Neural cell (in vitro differentiated cells): ENCODE measurements around the gene NDST3. TPM values are rescaled to one million over a fixed set of nuclear protein-coding genes. Genes with fewer than 3 reads are reported as not detected.

ENCODE experiments used
- H2AFZ ChIP-seq: fragments of 200-600, 300-800 bp; sonication (generic), shearing (Covaris generic); 2 replicates; pipeline ENCODE4 v1.6.0; 2014; ENCODE audit warnings: low read depth, mild to moderate bottlenecking, antibody characterized with exemption, low read length, moderate library complexity
- H3F3A ChIP-seq: fragments of 200-600 bp; shearing (Covaris generic); 2 replicates; pipeline ENCODE4 v1.6.1; 2016; ENCODE audit warnings: mild to moderate bottlenecking, moderate library complexity, mixed read lengths, antibody characterized with exemption, low read length; ENCODE audit not compliant: insufficient read depth, poor library complexity, severe bottlenecking
- H3K27ac ChIP-seq: fragments of 200-600, 300-800 bp; sonication (generic), shearing (Covaris generic); 2 replicates; pipeline ENCODE4 v1.5.1; 2014; ENCODE audit warnings: mild to moderate bottlenecking, low read length, moderate library complexity
- H3K27me3 ChIP-seq: fragments of 300-800, 200-600 bp; sonication (generic), shearing (Covaris generic); 2 replicates; pipeline ENCODE4 v1.6.0; 2014; ENCODE audit warnings: mild to moderate bottlenecking, low read depth, low read length, moderate library complexity; ENCODE audit not compliant: insufficient read depth
- H3K36me3 ChIP-seq: fragments of 300-800, 200-600 bp; sonication (generic), shearing (Covaris generic); 2 replicates; pipeline ENCODE4 v1.5.1; 2014; ENCODE audit warnings: mild to moderate bottlenecking, antibody characterized with exemption, low read length, moderate library complexity; ENCODE audit not compliant: insufficient read depth
- H3K4me2 ChIP-seq: fragments of 300-800, 200-600 bp; sonication (generic), shearing (Covaris generic); 2 replicates; pipeline ENCODE4 v1.6.0; 2014; ENCODE audit warnings: mild to moderate bottlenecking, low read length
- H3K4me3 ChIP-seq: fragments of 300-800, 200-600 bp; sonication (generic), shearing (Covaris generic); 2 replicates; pipeline ENCODE4 v1.5.1; 2014; ENCODE audit warnings: mild to moderate bottlenecking, low read length, moderate library complexity
- H3K79me2 ChIP-seq: fragments of 200-600 bp; shearing (Covaris generic); replicated peaks from 2 replicates; pipeline ENCODE4 v1.6.0; 2014; ENCODE audit warnings: mild to moderate bottlenecking, low read length, moderate library complexity; ENCODE audit not compliant: insufficient read depth
- H3K9ac ChIP-seq: fragments of 300-800, 200-600 bp; sonication (generic), shearing (Covaris generic); 2 replicates; pipeline ENCODE4 v1.6.1; 2016; ENCODE audit warnings: mild to moderate bottlenecking, low read length, mixed read lengths
- H3K9me2 ChIP-seq: fragments of 200-600 bp; shearing (Covaris generic); 2 replicates; pipeline ENCODE4 v1.6.1; 2016; ENCODE audit warnings: mild to moderate bottlenecking, low read length, mixed read lengths; ENCODE audit not compliant: insufficient read depth
- H3K9me3 ChIP-seq: fragments of 200-600, 300-800 bp; sonication (generic), shearing (Covaris generic); 2 replicates; pipeline ENCODE4 v1.6.1; 2016; ENCODE audit warnings: mild to moderate bottlenecking, mixed run types, low read length, moderate library complexity, mixed read lengths
- H4K20me1 ChIP-seq: fragments of 200-600 bp; shearing (Covaris generic); 2 replicates; pipeline ENCODE4 v1.6.1; 2016; ENCODE audit warnings: mild to moderate bottlenecking, mixed run types; ENCODE audit not compliant: insufficient read depth
- CTCF ChIP-seq: fragments of 450-650 bp; IDR thresholded peaks from 2 replicates; pipeline ENCODE4 v1.5.1; 2014; ENCODE audit warnings: antibody characterized with exemption, mild to moderate bottlenecking, moderate library complexity; ENCODE audit not compliant: poor library complexity, severe bottlenecking
- EP300 ChIP-seq: fragments of 450-650 bp; conservative IDR thresholded peaks from 2 replicates; pipeline ENCODE4 v1.6.1; 2014; ENCODE audit warnings: antibody characterized with exemption, mild to moderate bottlenecking, moderate library complexity; ENCODE audit not compliant: poor library complexity, severe bottlenecking
- EZH2 ChIP-seq: fragments of 200-600, 300-800 bp; shearing (Covaris generic), sonication (generic); IDR thresholded peaks from 2 replicates; pipeline ENCODE4 v1.6.1; 2014; ENCODE audit warnings: antibody characterized with exemption, low read length, borderline replicate concordance, mild to moderate bottlenecking; ENCODE audit not compliant: insufficient read depth, poor library complexity, severe bottlenecking
- MXI1 ChIP-seq: fragments of 450-650 bp; conservative IDR thresholded peaks from 2 replicates; pipeline ENCODE4 v1.6.1; 2014; ENCODE audit warnings: antibody characterized with exemption, mild to moderate bottlenecking; ENCODE audit not compliant: poor library complexity, severe bottlenecking
- POLR2AphosphoS5 ChIP-seq: IDR thresholded peaks from 2 replicates; pipeline ENCODE4 v1.6.1; 2012
- RAD21 ChIP-seq: fragments of 450-650 bp; conservative IDR thresholded peaks from 2 replicates; pipeline ENCODE4 v1.6.1; 2014; ENCODE audit warnings: antibody characterized with exemption, mild to moderate bottlenecking, moderate library complexity
- SMC3 ChIP-seq: fragments of 450-650 bp; conservative IDR thresholded peaks from 2 replicates; pipeline ENCODE4 v1.6.1; 2014; ENCODE audit warnings: antibody characterized with exemption, mild to moderate bottlenecking, moderate library complexity; ENCODE audit not compliant: poor library complexity
- TAF1 ChIP-seq: IDR thresholded peaks from 2 replicates; pipeline ENCODE4 v1.6.1; 2012; ENCODE audit warnings: low read depth
- polyA plus RNA-seq: library from polyadenylated mRNA; depleted of rRNA; stranded (reverse); fragments of >200 nt; gene quantifications from 2 replicates; pipeline ENCODE4 v1.2.3, GENCODE V29; 2014
- TF ChIP-seq, protein P1 (sequence below): IDR thresholded peaks from 2 replicates; pipeline ENCODE4 v1.6.1; 2012; ENCODE audit warnings: borderline replicate concordance

NDST3 gene
- polyA plus RNA-seq, 1 donor from 2014 or later, result 4.0 TPM

DNA sequence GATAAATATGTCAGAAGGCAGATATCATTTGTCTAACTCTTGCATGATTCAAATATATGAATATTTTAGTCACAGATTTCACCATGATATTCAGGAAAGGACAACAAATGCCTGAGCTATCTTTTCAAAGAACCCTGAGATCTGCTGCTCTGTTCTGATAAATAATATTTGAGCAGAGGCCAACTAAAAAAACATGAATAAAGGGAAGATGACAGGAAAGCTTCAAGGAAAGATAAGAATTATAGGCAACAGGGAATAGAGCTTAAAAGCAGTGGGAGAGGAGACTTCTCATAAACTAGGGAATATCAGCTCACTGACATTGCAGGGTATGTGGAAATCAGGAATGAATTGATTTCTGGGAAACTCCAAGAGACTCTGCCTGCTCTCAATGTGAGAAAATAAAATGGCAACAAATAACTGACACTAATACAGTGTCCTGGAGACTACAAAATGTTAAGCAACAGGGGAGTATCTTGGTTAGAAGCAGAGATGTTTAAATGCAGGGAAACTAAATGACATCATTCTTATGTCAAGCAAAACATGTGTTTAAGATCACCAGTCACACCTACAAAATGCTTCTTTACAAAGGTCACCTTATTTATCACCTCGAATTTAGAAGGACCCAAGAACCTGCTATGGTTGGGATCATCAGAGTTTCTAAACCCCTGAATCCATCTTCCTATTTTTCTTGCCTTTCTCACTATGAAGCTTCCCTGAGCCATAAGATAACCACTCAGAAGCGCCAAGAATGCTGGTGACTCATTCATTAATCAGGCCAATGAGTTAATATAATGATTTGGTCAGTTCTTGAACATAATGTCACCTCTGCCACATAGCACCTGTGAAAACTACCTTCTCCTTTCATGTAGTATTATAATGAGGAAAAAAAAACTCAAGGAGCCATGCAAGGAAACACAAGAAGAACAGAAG is 78.1 kb downstream of the NDST3 start:
- Histone ChIP-seq H3K27ac (no peak overlapping the region), H2AFZ (no peak overlapping the region), H3K36me3 (no peaks in the 10 kb centered on the region), H3K4me2 (no peak overlapping the region), H3K27me3 (no peaks in the 10 kb centered on the region), H3K9me2 (no peaks in the 10 kb centered on the region), H4K20me1 (no peaks in the 10 kb centered on the region), H3K9ac (no peak overlapping the region), H3K4me3 (no peak overlapping the region), H3F3A (no peaks in the 10 kb centered on the region), H3K79me2 (no peaks in the 10 kb centered on the region), H3K9me3 (no peaks in the 10 kb centered on the region)
- TF ChIP-seq SMC3 (no peak), EZH2 (no peak), EP300 (no peak), CTCF (no peak), RAD21 (no peak), TAF1 (no peak), POLR2AphosphoS5 (no peak), MXI1 (no peak)
- TF ChIP-seq, protein P1, sequence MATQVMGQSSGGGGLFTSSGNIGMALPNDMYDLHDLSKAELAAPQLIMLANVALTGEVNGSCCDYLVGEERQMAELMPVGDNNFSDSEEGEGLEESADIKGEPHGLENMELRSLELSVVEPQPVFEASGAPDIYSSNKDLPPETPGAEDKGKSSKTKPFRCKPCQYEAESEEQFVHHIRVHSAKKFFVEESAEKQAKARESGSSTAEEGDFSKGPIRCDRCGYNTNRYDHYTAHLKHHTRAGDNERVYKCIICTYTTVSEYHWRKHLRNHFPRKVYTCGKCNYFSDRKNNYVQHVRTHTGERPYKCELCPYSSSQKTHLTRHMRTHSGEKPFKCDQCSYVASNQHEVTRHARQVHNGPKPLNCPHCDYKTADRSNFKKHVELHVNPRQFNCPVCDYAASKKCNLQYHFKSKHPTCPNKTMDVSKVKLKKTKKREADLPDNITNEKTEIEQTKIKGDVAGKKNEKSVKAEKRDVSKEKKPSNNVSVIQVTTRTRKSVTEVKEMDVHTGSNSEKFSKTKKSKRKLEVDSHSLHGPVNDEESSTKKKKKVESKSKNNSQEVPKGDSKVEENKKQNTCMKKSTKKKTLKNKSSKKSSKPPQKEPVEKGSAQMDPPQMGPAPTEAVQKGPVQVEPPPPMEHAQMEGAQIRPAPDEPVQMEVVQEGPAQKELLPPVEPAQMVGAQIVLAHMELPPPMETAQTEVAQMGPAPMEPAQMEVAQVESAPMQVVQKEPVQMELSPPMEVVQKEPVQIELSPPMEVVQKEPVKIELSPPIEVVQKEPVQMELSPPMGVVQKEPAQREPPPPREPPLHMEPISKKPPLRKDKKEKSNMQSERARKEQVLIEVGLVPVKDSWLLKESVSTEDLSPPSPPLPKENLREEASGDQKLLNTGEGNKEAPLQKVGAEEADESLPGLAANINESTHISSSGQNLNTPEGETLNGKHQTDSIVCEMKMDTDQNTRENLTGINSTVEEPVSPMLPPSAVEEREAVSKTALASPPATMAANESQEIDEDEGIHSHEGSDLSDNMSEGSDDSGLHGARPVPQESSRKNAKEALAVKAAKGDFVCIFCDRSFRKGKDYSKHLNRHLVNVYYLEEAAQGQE, result no peak

DNA sequence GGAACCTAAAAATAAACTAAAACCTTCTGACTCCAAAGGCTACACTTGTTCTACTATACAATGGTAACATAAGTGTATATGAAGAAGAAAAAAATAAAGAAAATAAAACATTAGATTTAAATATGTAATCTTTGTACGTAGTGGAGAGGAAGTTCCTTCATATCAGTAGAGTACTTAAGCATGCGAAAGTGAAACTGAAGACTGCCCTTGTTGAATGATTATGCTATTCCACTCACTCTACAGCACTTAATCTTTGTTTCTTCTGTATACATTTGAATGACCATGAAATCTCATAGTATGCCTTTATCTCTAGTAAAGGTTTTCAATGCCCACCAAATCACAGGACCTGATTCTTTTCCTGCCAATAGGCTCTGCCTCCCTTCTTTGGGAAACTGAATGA is 78.9 kb downstream of the NDST3 start:
- Histone ChIP-seq H3K79me2 (no peaks in the 10 kb centered on the region), H3K9me3 (no peaks in the 10 kb centered on the region), H3K9me2 (no peaks in the 10 kb centered on the region), H3K27ac (no peak overlapping the region), H3K4me2 (no peak overlapping the region), H3K36me3 (no peaks in the 10 kb centered on the region), H3K9ac (no peak overlapping the region), H4K20me1 (no peaks in the 10 kb centered on the region), H3F3A (no peaks in the 10 kb centered on the region), H3K4me3 (no peak overlapping the region), H2AFZ (no peak overlapping the region), H3K27me3 (no peaks in the 10 kb centered on the region)
- TF ChIP-seq, protein P1, result no peak
- TF ChIP-seq POLR2AphosphoS5, result no peak
- TF ChIP-seq EP300, result no peak
- TF ChIP-seq TAF1, result no peak
